ENCODE measurements around the gene DFFB. TPM values are rescaled to one million over a fixed set of nuclear protein-coding genes. Genes with fewer than 3 reads are reported as not detected.

Gene DFFB
- total RNA-seq, 3 donors from 2014 or later, result 11.1 to 13.4 (median 13.0) TPM

GRCh38 chr1:3874736-3875135 is 17.5 kb downstream of the DFFB start:
- H3K9me3 Mint-ChIP-seq, result peaks cover 5% of the 10 kb centered on the region
- H3K27me3 Mint-ChIP-seq (ENCODE audit: low read depth), result no peaks in the 10 kb centered on the region
- peaks cover 34% of the 10 kb centered on the region for H3K36me3 Mint-ChIP-seq (ENCODE audit: insufficient read depth)
- no peak for ATAC-seq
- H3K4me1 Mint-ChIP-seq (ENCODE audit: low read depth), result no peaks in the 10 kb centered on the region
- H3K4me3 Mint-ChIP-seq, result no peak overlapping the region
- DNase-seq, result no peak

DNA sequence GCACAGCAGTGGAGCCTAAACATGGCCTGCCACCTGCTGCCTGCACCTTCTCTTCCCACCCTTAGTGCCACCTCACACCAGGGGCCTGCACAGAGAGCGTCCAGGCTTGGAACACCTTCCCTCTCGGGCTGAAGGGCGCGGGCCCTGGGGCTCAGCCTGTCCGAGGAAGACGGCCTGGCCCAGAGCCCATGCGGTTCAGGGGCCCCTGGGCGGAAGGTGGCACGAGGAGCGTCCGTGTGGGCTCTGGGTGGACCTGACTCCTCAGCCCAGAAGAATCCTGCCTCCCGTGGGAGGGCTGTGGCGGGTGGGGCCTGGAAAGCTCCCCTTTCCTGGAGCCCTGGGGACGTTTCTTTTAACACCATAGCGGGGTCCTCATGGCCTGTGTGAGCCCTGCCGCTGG is 19.4 kb downstream of the DFFB start:
- no peak overlapping the region for H3K4me3 Mint-ChIP-seq
- H3K4me1 Mint-ChIP-seq (ENCODE audit: low read depth), result no peaks in the 10 kb centered on the region
- H3K27me3 Mint-ChIP-seq (ENCODE audit: low read depth), result no peaks in the 10 kb centered on the region
- DNase-seq (no peak), ATAC-seq (no peak)
- peaks cover 32% of the 10 kb centered on the region for H3K36me3 Mint-ChIP-seq (ENCODE audit: insufficient read depth)
- peaks cover 5% of the 10 kb centered on the region for H3K9me3 Mint-ChIP-seq

DNA sequence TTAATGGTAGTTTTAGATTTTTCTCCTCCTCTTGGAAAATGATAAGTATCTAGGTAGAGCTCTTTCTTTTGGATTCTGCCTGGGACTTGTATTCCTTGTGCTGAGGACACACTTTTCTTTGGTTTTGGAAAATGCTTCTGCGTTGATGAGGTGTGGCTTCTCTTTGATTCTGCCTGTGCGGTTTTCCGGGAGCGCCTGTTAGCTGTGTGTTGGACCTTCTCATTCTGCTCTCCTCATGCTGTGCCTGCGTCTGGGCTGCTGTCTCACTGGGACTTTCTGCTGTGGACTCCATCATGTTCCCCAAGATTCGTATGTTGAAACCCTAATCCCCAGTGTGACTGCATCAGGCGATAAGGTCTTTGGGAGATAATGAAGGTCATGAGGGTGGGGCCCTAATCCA is 21.8 kb downstream of the DFFB start:
- H3K4me3 Mint-ChIP-seq, result no peak overlapping the region
- peaks cover 4% of the 10 kb centered on the region for H3K4me1 Mint-ChIP-seq (ENCODE audit: low read depth)
- H3K9me3 Mint-ChIP-seq, result peaks cover 5% of the 10 kb centered on the region
- no peak for ATAC-seq
- DNase-seq, result no peak
- peaks cover 26% of the 10 kb centered on the region for H3K36me3 Mint-ChIP-seq (ENCODE audit: insufficient read depth)
- H3K27me3 Mint-ChIP-seq (ENCODE audit: low read depth), result no peaks in the 10 kb centered on the region

DNA sequence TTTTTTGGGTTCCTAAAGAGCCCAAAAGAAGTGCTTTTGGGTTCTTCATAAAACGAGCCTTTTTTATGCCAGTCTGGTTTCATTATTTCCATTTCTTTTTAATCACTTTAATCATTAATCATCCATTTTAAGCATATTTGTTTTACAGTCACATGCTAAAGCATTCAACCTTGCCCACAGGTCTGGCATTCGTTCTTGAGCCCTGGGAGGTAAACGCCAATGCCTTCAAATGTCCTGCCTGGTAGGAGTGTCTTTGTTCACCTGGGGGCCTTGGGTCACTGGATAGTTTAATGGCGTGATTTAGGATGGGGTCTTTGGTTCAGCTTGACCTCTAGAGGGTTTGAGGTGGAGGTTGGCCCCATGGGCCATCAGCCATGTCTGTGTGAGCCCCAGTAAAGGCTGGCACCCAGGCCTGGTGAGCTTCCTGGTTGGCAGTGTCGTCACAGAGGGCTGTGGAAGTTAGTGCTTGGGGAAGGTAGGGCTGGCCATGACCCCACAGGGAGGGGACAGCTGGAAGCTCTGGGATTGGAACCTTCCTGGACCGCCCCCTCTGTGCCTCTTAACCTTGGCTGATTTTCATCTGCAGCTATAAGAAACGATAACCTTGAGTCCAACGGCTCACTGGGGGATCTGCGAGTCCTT is 22.6 kb downstream of the DFFB start:
- Mint-ChIP-seq H3K4me3 (no peak overlapping the region), H3K36me3 (ENCODE audit: insufficient read depth) (peaks cover 34% of the 10 kb centered on the region), H3K27me3 (ENCODE audit: low read depth) (no peaks in the 10 kb centered on the region), H3K9me3 (peaks cover 5% of the 10 kb centered on the region), H3K4me1 (ENCODE audit: low read depth) (peaks cover 4% of the 10 kb centered on the region)
- DNase-seq (no peak), ATAC-seq (no peak)

DNA sequence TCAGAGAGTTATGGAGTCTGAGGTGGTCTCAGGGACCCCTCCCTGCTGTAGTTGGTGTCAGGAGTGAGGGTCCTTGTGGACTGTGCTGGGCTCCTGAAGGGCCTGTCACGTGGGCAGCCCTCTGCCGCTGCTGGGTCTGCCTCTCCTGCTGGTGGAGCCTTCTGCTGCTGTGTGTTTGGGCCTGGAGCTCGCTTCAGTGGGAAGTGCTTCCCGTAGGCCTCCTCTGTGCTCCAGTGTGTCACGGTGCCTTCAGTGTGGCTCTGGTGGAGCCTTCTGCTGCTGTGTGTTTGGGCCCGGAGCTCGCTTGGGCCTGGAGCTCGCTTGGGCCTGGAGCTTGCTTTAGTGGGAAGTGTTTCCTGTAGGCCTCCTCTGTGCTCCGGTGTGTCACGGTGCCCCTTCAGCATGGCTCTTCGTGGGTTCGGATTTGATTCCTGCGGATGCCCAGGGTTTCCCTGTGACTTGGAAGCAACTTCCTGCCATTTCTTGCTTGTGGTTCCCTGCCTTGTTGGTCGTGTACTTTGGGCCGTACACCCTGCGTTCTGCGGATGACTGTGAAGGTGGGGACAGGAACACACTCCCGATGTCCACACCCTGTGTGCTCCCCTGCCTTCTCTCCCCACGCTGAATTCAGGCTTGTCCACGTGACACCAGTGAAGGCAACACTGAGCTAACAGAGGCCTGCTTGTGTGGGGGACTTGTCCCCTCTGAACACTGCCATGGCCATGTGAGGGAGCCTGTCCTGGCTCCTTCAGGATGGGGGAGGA is 23.3 kb downstream of the DFFB start:
- no peaks in the 10 kb centered on the region for H3K27me3 Mint-ChIP-seq (ENCODE audit: low read depth)
- H3K4me1 Mint-ChIP-seq (ENCODE audit: low read depth), result peaks cover 4% of the 10 kb centered on the region
- no peak for DNase-seq
- ATAC-seq, result no peak
- H3K9me3 Mint-ChIP-seq, result peaks cover 5% of the 10 kb centered on the region
- H3K4me3 Mint-ChIP-seq, result no peak overlapping the region
- H3K36me3 Mint-ChIP-seq (ENCODE audit: insufficient read depth), result peaks cover 32% of the 10 kb centered on the region

DNA sequence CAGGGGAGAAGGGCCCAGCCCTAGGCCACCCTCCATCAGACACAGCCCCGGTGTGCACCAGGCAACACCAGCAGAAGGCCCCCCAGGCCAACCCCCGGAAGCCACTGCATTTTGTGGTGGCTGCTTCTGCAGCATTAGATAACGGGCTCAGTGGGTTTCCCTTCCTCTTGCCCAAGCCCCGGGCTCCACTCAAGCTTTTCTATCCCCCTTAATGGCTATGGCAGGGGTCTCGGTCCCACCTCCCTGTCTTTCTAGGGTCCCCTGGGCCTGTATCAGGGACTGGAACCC is 23.9 kb downstream of the DFFB start:
- H3K9me3 Mint-ChIP-seq, result peaks cover 5% of the 10 kb centered on the region
- peaks cover 4% of the 10 kb centered on the region for H3K4me1 Mint-ChIP-seq (ENCODE audit: low read depth)
- ATAC-seq, result no peak
- peaks cover 32% of the 10 kb centered on the region for H3K36me3 Mint-ChIP-seq (ENCODE audit: insufficient read depth)
- no peak overlapping the region for H3K4me3 Mint-ChIP-seq
- no peaks in the 10 kb centered on the region for H3K27me3 Mint-ChIP-seq (ENCODE audit: low read depth)
- no peak for DNase-seq

DNA sequence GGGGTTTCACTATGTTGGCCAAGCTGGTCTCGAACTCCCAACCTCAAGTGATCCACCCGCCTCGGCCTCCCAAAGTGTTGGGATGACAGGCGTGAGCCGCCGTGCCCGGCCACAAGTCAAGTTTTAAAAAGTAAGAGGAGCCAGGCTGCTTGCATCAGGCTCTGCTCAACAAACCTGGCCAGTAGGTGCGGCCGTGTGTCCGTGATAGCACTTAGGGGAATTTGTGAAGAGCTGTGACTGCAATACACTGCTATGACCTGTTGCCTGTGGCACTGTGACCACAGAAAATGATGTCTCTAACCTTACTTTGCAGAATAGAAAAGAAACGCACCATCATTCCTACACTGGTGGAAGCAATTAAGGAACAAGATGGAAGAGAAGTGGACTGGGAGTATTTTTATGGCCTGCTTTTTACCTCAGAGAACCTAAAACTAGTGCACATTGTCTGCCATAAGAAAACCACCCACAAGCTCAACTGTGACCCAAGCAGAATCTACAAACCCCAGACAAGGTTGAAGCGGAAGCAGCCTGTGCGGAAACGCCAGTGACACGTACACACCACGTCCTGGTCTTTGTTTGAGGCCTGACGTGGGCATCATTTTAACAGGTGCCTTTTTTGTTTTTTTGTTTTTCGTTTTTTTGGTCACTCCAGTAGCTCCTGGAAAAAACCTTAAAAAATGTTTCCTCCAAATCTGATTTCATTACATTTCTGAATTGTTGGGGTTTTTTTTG is 26.1 kb downstream of the DFFB start:
- H3K4me1 Mint-ChIP-seq (ENCODE audit: low read depth), result peaks cover 4% of the 10 kb centered on the region
- no peaks in the 10 kb centered on the region for H3K27me3 Mint-ChIP-seq (ENCODE audit: low read depth)
- no peak overlapping the region for H3K4me3 Mint-ChIP-seq
- DNase-seq (no peak), ATAC-seq (no peak)
- peaks cover 37% of the 10 kb centered on the region for H3K36me3 Mint-ChIP-seq (ENCODE audit: insufficient read depth)
- peaks cover 5% of the 10 kb centered on the region for H3K9me3 Mint-ChIP-seq

GRCh38 chr1:3884966-3885365 is 27.7 kb downstream of the DFFB start:
- H3K4me3 Mint-ChIP-seq, result no peak overlapping the region
- peaks cover 28% of the 10 kb centered on the region for H3K36me3 Mint-ChIP-seq (ENCODE audit: insufficient read depth)
- ATAC-seq (no peak), DNase-seq (no peak)
- no peaks in the 10 kb centered on the region for H3K9me3 Mint-ChIP-seq
- H3K27me3 Mint-ChIP-seq (ENCODE audit: low read depth), result no peaks in the 10 kb centered on the region
- peaks cover 8% of the 10 kb centered on the region for H3K4me1 Mint-ChIP-seq (ENCODE audit: low read depth)

DNA sequence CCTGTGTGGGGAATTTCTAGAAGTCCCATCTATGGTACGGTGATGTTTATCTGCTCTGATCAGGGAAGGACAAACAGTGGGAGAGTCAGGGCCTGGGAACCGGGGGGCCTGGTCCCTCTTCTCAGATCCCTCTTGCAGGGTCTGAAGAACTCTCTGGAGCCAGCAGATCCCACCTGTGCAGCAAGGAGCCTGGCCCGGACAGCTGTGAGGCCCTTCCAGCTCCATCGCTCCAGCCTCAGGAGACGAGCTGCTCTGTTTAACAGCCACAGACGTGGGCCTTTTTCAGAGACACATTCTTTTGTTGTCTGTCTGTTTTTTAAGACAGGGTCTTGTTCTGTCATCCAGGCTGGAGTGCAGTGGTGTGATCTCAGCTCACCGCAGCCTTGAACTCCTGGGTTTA is 28.3 kb downstream of the DFFB start:
- ATAC-seq (no peak), DNase-seq (no peak)
- H3K9me3 Mint-ChIP-seq, result no peaks in the 10 kb centered on the region
- H3K36me3 Mint-ChIP-seq (ENCODE audit: insufficient read depth), result peaks cover 31% of the 10 kb centered on the region
- H3K4me1 Mint-ChIP-seq (ENCODE audit: low read depth), result peaks cover 14% of the 10 kb centered on the region
- H3K27me3 Mint-ChIP-seq (ENCODE audit: low read depth), result no peaks in the 10 kb centered on the region
- no peak overlapping the region for H3K4me3 Mint-ChIP-seq

- Mint-ChIP-seq H3K36me3 (ENCODE audit: insufficient read depth) (peaks cover 34% of the 10 kb centered on the region), H3K9me3 (no peaks in the 10 kb centered on the region), H3K4me3 (no peak overlapping the region), H3K4me1 (ENCODE audit: low read depth) (peaks cover 19% of the 10 kb centered on the region), H3K27me3 (ENCODE audit: low read depth) (no peaks in the 10 kb centered on the region)
- no peak for ATAC-seq
- DNase-seq, result no peak
These were observed 28.9 kb downstream of the DFFB start for GRCh38 chr1:3886106-3886670.

- Mint-ChIP-seq H3K4me3 (no peak overlapping the region), H3K27me3 (ENCODE audit: low read depth) (no peaks in the 10 kb centered on the region), H3K4me1 (ENCODE audit: low read depth) (peaks cover 22% of the 10 kb centered on the region), H3K36me3 (ENCODE audit: insufficient read depth) (peaks cover 34% of the 10 kb centered on the region), H3K9me3 (no peaks in the 10 kb centered on the region)
- ATAC-seq (no peak), DNase-seq (no peak)
These were observed 29.4 kb downstream of the DFFB start for GRCh38 chr1:3886691-3887090.

- Mint-ChIP-seq H3K36me3 (ENCODE audit: insufficient read depth) (peaks cover 35% of the 10 kb centered on the region), H3K4me1 (ENCODE audit: low read depth) (peaks cover 24% of the 10 kb centered on the region), H3K9me3 (no peaks in the 10 kb centered on the region), H3K4me3 (no peak overlapping the region), H3K27me3 (ENCODE audit: low read depth) (no peaks in the 10 kb centered on the region)
- no peak for DNase-seq
- no peak for ATAC-seq
These were observed 31.0 kb downstream of the DFFB start for GRCh38 chr1:3888301-3888700.

DNA sequence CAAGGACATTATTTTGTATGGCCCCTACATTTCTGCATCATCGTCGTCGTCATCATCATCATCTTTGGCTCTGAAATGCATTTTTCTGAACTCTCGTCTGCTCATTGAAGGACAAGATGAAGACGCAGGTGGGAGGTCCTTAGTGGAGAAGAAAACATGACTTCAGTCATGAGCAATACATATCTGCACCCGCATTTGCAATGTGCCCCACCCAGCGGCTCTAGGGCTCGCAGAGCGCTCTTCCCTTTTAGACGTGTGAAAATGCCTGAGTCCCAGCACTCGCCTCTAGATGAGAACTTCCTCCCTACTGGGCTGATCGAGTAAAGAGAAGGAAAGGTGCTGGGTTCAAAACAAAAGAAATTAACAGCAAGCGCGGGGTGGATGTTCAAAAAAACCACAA is 32.7 kb downstream of the DFFB start:
- Mint-ChIP-seq H3K4me3 (peak overlapping the region; percentile 34), H3K27me3 (ENCODE audit: low read depth) (no peaks in the 10 kb centered on the region), H3K4me1 (ENCODE audit: low read depth) (peaks cover 22% of the 10 kb centered on the region), H3K9me3 (no peaks in the 10 kb centered on the region), H3K36me3 (ENCODE audit: insufficient read depth) (peaks cover 24% of the 10 kb centered on the region)
- DNase-seq (no peak), ATAC-seq (peak in 1 of 2 donors; percentile 36)

DNA sequence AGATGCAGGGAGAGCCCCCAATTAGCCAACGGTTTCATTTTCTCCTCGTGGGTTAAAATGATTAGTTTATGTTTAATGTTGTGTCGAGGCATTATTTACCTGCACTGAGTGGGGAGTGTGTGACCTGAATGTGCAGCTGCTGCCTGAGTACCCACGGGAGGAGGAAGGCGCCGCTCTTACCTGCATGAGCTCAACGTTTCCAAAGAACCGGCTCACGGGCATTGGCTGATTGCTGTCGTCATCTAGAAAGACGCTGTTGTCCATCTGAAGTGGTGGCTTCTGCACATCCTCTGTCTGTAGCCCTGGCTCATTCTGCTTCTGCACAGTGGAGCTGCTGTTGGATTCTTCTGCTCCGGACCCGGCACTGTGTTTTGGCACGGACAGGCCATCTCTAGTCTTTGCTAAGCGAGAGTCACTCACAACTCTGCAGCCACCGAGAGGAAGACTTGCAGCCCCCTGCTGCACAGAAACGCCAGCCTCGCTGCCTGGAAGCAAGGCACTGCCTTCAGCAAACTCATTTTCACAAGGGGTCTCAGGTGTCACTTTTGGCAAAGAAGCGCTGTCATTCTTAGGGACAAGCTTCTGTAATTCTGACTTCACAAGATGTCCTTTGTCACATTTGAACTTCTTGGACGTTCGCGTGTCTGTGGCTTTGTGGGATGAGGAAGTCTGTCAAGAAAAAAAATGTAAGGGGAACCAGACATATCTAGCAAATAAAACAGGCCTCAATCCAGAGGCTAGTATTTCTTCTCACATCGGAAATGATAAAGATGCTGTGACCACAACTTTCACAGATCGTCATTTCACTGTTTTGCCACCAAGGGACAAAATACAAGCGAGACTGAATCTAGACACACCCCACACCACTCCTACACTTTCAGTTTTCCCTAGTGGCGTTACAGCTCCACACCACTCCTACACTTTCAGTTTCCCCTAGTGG is 33.4 kb downstream of the DFFB start:
- Mint-ChIP-seq H3K27me3 (ENCODE audit: low read depth) (no peaks in the 10 kb centered on the region), H3K36me3 (ENCODE audit: insufficient read depth) (peaks cover 23% of the 10 kb centered on the region), H3K4me1 (ENCODE audit: low read depth) (peaks cover 22% of the 10 kb centered on the region), H3K4me3 (peak overlapping the region; percentile 34), H3K9me3 (no peaks in the 10 kb centered on the region)
- no peak for DNase-seq
- ATAC-seq, result peak; percentile 53 to 73
